Neural cell (in vitro differentiated cells): ENCODE results near the gene SH3PXD2A. TPM values are rescaled to one million over a fixed set of nuclear protein-coding genes. Genes with fewer than 3 reads are reported as not detected.

Experiments
- H2AFZ ChIP-seq: fragments of 200-600, 300-800 bp; sonication (generic), shearing (Covaris generic); 2 replicates; pipeline ENCODE4 v1.6.0; 2014; ENCODE audit warnings: low read depth, mild to moderate bottlenecking, antibody characterized with exemption, low read length, moderate library complexity
- H3F3A ChIP-seq: fragments of 200-600 bp; shearing (Covaris generic); 2 replicates; pipeline ENCODE4 v1.6.1; 2016; ENCODE audit warnings: mild to moderate bottlenecking, moderate library complexity, mixed read lengths, antibody characterized with exemption, low read length; ENCODE audit not compliant: insufficient read depth, poor library complexity, severe bottlenecking
- H3K27ac ChIP-seq: fragments of 200-600, 300-800 bp; sonication (generic), shearing (Covaris generic); 2 replicates; pipeline ENCODE4 v1.5.1; 2014; ENCODE audit warnings: mild to moderate bottlenecking, low read length, moderate library complexity
- H3K27me3 ChIP-seq: fragments of 300-800, 200-600 bp; sonication (generic), shearing (Covaris generic); 2 replicates; pipeline ENCODE4 v1.6.0; 2014; ENCODE audit warnings: mild to moderate bottlenecking, low read depth, low read length, moderate library complexity; ENCODE audit not compliant: insufficient read depth
- H3K36me3 ChIP-seq: fragments of 300-800, 200-600 bp; sonication (generic), shearing (Covaris generic); 2 replicates; pipeline ENCODE4 v1.5.1; 2014; ENCODE audit warnings: mild to moderate bottlenecking, antibody characterized with exemption, low read length, moderate library complexity; ENCODE audit not compliant: insufficient read depth
- H3K4me2 ChIP-seq: fragments of 300-800, 200-600 bp; sonication (generic), shearing (Covaris generic); 2 replicates; pipeline ENCODE4 v1.6.0; 2014; ENCODE audit warnings: mild to moderate bottlenecking, low read length
- H3K4me3 ChIP-seq: fragments of 300-800, 200-600 bp; sonication (generic), shearing (Covaris generic); 2 replicates; pipeline ENCODE4 v1.5.1; 2014; ENCODE audit warnings: mild to moderate bottlenecking, low read length, moderate library complexity
- H3K79me2 ChIP-seq: fragments of 200-600 bp; shearing (Covaris generic); replicated peaks from 2 replicates; pipeline ENCODE4 v1.6.0; 2014; ENCODE audit warnings: mild to moderate bottlenecking, low read length, moderate library complexity; ENCODE audit not compliant: insufficient read depth
- H3K9ac ChIP-seq: fragments of 300-800, 200-600 bp; sonication (generic), shearing (Covaris generic); 2 replicates; pipeline ENCODE4 v1.6.1; 2016; ENCODE audit warnings: mild to moderate bottlenecking, low read length, mixed read lengths
- H3K9me2 ChIP-seq: fragments of 200-600 bp; shearing (Covaris generic); 2 replicates; pipeline ENCODE4 v1.6.1; 2016; ENCODE audit warnings: mild to moderate bottlenecking, low read length, mixed read lengths; ENCODE audit not compliant: insufficient read depth
- H3K9me3 ChIP-seq: fragments of 200-600, 300-800 bp; sonication (generic), shearing (Covaris generic); 2 replicates; pipeline ENCODE4 v1.6.1; 2016; ENCODE audit warnings: mild to moderate bottlenecking, mixed run types, low read length, moderate library complexity, mixed read lengths
- H4K20me1 ChIP-seq: fragments of 200-600 bp; shearing (Covaris generic); 2 replicates; pipeline ENCODE4 v1.6.1; 2016; ENCODE audit warnings: mild to moderate bottlenecking, mixed run types; ENCODE audit not compliant: insufficient read depth
- CTCF ChIP-seq: fragments of 450-650 bp; IDR thresholded peaks from 2 replicates; pipeline ENCODE4 v1.5.1; 2014; ENCODE audit warnings: antibody characterized with exemption, mild to moderate bottlenecking, moderate library complexity; ENCODE audit not compliant: poor library complexity, severe bottlenecking
- EZH2 ChIP-seq: fragments of 200-600, 300-800 bp; shearing (Covaris generic), sonication (generic); IDR thresholded peaks from 2 replicates; pipeline ENCODE4 v1.6.1; 2014; ENCODE audit warnings: antibody characterized with exemption, low read length, borderline replicate concordance, mild to moderate bottlenecking; ENCODE audit not compliant: insufficient read depth, poor library complexity, severe bottlenecking
- MXI1 ChIP-seq: fragments of 450-650 bp; conservative IDR thresholded peaks from 2 replicates; pipeline ENCODE4 v1.6.1; 2014; ENCODE audit warnings: antibody characterized with exemption, mild to moderate bottlenecking; ENCODE audit not compliant: poor library complexity, severe bottlenecking
- POLR2AphosphoS5 ChIP-seq: IDR thresholded peaks from 2 replicates; pipeline ENCODE4 v1.6.1; 2012
- RAD21 ChIP-seq: fragments of 450-650 bp; conservative IDR thresholded peaks from 2 replicates; pipeline ENCODE4 v1.6.1; 2014; ENCODE audit warnings: antibody characterized with exemption, mild to moderate bottlenecking, moderate library complexity
- REST ChIP-seq: IDR thresholded peaks from 2 replicates; pipeline ENCODE4 v1.6.1; 2012; ENCODE audit warnings: borderline replicate concordance
- SMC3 ChIP-seq: fragments of 450-650 bp; conservative IDR thresholded peaks from 2 replicates; pipeline ENCODE4 v1.6.1; 2014; ENCODE audit warnings: antibody characterized with exemption, mild to moderate bottlenecking, moderate library complexity; ENCODE audit not compliant: poor library complexity
- TAF1 ChIP-seq: IDR thresholded peaks from 2 replicates; pipeline ENCODE4 v1.6.1; 2012; ENCODE audit warnings: low read depth
- polyA plus RNA-seq: library from polyadenylated mRNA; depleted of rRNA; stranded (reverse); fragments of >200 nt; gene quantifications from 2 replicates; pipeline ENCODE4 v1.2.3, GENCODE V29; 2014

Gene SH3PXD2A
- polyA plus RNA-seq, 1 donor from 2014 or later: 5.2 TPM

GRCh38 chr10:103560886-103561285, 294.5 kb downstream of the SH3PXD2A start:
- no peak overlapping the region for H3K4me3 ChIP-seq
- no peaks in the 10 kb centered on the region for H3K9me3 ChIP-seq
- no peaks in the 10 kb centered on the region for H3K27me3 ChIP-seq
- peaks cover 3% of the 10 kb centered on the region for H4K20me1 ChIP-seq
- no peaks in the 10 kb centered on the region for H3F3A ChIP-seq
- H2AFZ ChIP-seq: no peak overlapping the region
- H3K9ac ChIP-seq: no peak overlapping the region
- no peaks in the 10 kb centered on the region for H3K9me2 ChIP-seq
- no peaks in the 10 kb centered on the region for H3K36me3 ChIP-seq
- H3K4me2 ChIP-seq: no peak overlapping the region
- TF ChIP-seq CTCF (no peak), SMC3 (no peak), MXI1 (no peak), POLR2AphosphoS5 (no peak), EZH2 (no peak), REST (no peak)
- H3K27ac ChIP-seq: no peak overlapping the region
- H3K79me2 ChIP-seq: no peaks in the 10 kb centered on the region

- Histone ChIP-seq H2AFZ (no peak overlapping the region), H3K79me2 (no peaks in the 10 kb centered on the region), H3K4me3 (no peak overlapping the region), H3K4me2 (no peak overlapping the region), H3K27me3 (no peaks in the 10 kb centered on the region), H3K9me3 (no peaks in the 10 kb centered on the region), H3K9me2 (no peaks in the 10 kb centered on the region), H3K9ac (no peak overlapping the region), H3K27ac (no peak overlapping the region), H4K20me1 (peaks cover 3% of the 10 kb centered on the region), H3F3A (no peaks in the 10 kb centered on the region), H3K36me3 (no peaks in the 10 kb centered on the region)
- TF ChIP-seq RAD21 (no peak), POLR2AphosphoS5 (no peak), EZH2 (no peak), CTCF (no peak), TAF1 (no peak), SMC3 (no peak), REST (no peak)
Measured at GRCh38 chr10:103559776-103560175, 295.6 kb downstream of the SH3PXD2A start.
